Left ventricle myocardium superior (tissue), 1 donor: Measurements from ENCODE around the gene CRAT. TPM values are rescaled to one million over a fixed set of nuclear protein-coding genes. Genes with fewer than 3 reads are reported as not detected.
"Not testable (repeated sequence)": the region's sequence is repeated elsewhere in the genome, so short reads cannot be mapped to it uniquely, and the experiment has no call there.

Source experiments
- ATAC-seq: fragments of 200-7000 bp; cut with Tn5 transposase; one replicate; pipeline ENCODE4 v1.9.1; 2020; ENCODE audit warnings: mild to moderate bottlenecking, moderate library complexity
- DNase-seq: peaks from one replicate; pipeline ENCODE4 v3.0.0-alpha.2; 2020
- intact Hi-C: fragments of 100-400 bp; cut with micrococcal nuclease; formaldehyde crosslinking; loops from one replicate; pipeline ENCODE4 v1.11.0; 2022
- total RNA-seq: library from RNA; stranded (reverse); fragmentation: NEBNext Ultra II Directional; extraction: Animal tissue kit (Norgen Biotek cat#: 25700); gene quantifications from one replicate; pipeline ENCODE4 v1.2.1, GENCODE V29; 2021
- donor health status: DM: no; HTN: yes; CAD: no; lungs with severe emphysema.

The CRAT gene
- total RNA-seq, 1 donor from 2014 or later, result 94.6 TPM

DNA sequence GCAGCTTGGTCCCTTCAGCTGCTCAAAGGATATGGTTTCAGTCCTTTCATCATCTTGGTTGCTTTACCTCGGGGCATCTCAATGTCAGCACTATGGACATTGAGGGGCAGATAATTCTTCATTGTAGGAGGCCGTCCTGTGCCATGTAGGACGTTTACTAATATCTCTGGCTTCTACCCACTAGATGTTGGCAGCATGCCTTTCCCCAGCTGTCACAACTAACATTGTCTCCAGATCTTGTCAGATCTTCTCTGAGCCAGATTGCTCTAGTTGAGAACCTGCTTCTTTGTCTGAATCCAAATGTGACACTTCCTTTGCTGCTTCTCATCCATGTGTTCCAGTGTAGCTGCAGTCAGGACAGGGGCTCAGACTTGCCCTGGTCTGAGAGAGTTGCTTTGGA is 10.9 kb upstream of the CRAT start:
- intact Hi-C loops, result no loop called here
- no peak for DNase-seq
- ATAC-seq, result no peak

- intact Hi-C loops, result no loop called here
- ATAC-seq, result no peak
- DNase-seq, result no peak
Measured at GRCh38 chr9:129118799-129119198, 8.2 kb upstream of the CRAT start.

DNA sequence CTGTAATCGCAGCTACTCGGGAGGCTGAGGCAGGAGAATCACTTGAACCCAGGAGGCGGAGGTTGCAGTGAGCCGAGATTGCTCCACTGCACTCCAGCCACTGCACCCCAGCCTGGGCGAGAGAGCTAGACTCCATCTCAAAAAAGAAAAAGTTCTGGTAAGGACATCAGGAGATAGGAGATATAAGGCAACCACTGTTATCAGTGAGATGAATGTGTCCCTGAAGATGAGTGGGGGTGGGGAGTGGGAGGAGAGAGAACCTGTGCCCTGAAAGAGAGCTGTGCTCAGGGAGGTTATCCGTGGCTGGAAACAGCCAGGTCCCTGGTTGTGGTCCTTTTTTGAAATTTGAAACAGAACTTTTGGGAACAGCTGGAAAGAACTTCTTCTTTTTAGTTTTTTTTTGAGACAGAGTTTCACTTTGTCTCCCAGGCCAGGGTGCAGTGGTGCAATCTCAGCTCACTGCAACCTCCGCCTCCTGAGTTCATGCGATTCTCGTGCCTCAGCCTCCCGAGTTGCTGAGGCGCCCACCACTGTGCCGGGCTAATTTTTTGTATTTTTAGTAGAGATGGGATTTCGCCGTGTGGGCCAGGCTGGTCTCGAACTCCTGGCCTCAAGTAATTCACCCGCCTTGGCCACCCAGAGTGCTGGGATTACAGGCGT is 3.2 kb upstream of the CRAT start:
- DNase-seq (no peak), ATAC-seq (no peak)
- intact Hi-C loops, result no loop called here

DNA sequence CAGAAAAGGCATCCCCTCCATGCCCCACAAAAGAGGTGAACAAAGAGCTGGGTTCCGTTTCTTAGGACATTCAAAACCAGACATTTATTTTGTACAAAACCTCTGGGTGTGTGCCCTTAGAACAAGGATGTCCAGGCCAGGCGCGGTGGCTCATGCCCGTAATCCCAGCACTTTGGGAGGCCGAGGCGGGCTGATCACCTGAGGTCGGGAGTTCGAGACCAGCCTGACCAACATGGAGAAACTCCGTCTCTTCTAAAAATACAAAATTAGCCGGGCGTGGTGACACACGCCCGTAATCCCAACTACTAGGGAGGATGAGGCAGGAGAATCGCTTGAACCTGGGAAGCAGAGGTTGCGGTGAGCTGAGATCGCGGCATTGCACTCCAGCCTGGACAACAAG is 1.9 kb upstream of the CRAT start:
- DNase-seq, ATAC-seq, intact Hi-C loops: not testable (repeated sequence)

DNA sequence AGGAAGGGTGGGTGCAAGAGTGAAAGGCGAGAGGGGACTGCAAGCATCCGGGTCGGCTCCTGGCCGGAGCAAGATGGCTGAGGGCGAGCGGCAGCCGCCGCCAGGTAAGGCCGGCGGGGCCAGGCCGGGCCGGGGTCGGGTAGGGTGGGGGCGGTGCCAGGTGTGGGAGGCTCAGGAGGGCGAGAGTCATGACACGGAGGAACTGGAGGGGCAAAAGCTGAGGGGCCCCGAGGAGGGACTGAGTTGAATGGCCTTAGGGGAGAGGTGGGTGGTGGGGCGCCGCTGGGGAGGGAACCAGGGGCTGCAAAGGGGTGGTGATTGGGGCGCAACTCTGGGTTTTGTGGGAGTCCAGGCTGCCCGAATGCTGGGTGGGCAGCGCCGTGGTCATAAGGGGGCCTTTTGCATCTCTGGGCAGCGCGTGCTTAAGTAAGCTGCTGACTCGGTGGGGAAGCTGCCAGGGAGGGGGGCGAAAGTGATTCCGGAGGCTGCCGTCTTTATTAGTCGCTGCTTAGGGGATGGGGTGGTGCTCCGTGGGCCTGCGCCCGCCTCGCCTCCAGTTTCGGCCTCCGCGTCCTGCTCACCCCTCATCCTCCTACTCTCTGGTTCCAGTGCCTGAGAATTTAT is 1.0 kb upstream of the CRAT start:
- peak; percentile 8 for ATAC-seq
- intact Hi-C loops, result no loop called here
- DNase-seq, result peak; percentile 53

- intact Hi-C loops, result no loop called here
- DNase-seq (peak; percentile 39), ATAC-seq (peak; percentile 33)
Measured at GRCh38 chr9:129109952-129110739, 447 bp downstream of the CRAT start.

DNA sequence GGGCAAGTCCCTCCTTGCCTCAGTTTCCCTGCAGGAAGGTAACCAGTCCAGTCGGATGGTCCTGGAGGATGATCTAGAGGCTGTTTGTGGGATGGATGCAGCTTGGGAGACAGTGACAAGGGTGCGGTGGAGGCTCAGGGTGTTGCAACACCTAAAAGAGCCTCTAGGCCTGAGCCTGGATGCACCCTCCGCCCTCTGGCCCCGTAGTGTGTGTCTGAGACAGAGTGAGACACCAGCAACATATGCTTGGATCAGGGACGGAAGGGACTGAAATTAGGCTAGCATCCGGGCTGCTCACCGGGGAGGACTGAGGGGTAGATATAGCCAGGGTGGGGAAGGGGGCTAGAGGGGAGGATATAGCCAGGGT is 1.1 kb downstream of the CRAT start:
- DNase-seq, result peak; percentile 47
- intact Hi-C loops, result no loop called here
- ATAC-seq, result peak; percentile 0

GRCh38 chr9:129108805-129109536 is 1.6 kb downstream of the CRAT start:
- ATAC-seq, result no peak
- DNase-seq, result no peak
- intact Hi-C loops, result no loop called here

DNA sequence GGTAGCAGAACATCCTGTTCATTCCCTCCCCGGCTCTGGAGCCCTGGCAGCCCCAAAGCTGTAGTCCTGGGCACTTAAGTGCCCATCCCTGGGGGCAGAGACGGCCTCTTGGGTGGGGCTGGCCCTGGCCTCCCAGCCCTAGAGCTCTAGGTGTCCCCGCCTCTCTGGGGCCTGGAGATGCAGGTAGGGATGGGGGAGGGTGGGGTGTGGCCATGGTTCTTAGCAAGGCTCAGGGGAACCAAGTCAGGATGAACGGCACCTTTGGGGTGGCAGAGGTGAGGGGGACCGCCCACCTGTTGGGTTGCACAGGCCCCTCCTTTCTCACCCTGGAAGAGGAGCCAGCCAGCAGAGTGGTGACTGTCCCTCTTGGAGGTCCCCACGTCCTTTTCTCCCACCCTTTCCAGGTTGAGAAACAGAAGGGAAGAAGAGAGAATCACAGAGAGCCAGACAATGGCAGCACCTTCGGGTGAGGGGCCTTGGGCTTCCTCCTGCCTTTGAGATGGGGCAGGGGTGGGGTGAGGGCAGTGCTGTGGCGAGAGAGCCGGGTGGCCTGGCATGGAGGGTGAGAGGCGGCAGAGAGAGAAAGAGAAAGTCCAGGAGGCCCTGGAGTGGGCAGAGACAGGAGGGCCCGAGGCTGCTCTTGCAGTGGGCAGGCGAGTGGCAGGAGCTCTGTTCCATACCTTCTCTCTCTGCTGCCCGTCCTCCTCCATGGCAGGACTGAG is 2.3 kb downstream of the CRAT start:
- no peak for DNase-seq
- ATAC-seq, result no peak
- intact Hi-C loops, result no loop called here

DNA sequence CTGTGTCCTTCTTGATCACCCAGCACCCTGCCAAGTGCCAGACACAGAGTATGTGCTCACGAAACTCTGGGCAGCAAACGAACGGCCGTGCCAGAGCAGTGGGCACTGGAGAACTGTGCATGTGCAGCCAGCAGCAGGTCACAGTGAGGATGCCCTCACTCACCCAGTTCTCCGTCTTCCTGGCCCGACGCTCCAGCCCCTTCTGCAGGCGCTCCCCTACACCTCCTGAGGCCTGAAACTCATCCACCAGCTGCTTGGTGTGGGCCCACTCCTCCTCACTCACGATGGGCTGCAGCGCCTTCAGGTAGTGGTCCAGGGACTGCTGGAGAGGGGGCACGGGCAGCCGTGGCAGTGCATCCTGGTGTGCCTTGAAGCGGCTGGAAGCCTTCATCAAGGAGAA is 2.9 kb downstream of the CRAT start:
- intact Hi-C loops, result no loop called here

DNA sequence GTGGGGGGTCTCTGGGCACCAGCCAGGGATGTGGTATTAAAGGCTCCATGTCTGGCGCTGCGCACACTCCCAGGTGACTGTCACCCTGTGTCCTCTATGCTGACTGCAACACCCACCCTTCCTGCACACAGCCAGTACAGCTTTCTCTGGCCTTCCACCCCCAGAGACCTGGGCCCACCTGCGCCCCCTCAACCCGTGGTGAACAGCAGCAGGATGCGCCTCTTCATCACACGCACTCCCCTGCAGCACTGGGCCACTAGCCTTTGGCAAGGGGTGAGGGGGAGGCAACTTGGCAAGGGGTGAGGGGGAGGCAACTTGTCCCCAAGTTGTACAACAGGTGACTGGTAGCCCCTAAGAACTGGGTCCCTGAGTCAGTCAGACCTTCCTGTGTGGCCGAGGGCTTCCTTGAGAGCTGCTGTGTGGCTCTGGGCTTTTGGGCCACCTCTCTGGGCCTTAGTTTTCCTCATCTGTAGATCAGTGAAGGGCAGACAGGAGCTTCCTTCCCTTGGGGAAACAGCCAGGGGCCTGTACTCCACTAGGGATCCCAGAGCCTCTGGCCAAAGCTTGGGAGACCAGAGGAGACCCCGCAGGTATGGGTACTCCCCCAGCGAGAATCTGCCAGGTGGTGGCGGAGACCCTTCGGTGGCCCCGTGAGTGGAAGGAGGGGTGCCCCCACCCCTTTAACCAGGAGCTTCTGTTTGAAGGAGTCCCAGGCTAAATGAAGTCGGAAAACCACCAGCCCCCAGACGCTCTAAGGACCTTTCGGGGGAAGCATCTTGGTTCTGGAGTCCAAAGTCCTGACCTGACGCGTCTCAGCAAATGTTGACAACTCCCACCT is 4.5 kb downstream of the CRAT start:
- DNase-seq (no peak), ATAC-seq (no peak)
- intact Hi-C loops, result no loop called here

More for the DNA sequence above, 2.9 kb downstream of the CRAT start:
- ATAC-seq, result no peak
- DNase-seq, result no peak

GRCh38 chr9:129104051-129104450 is 6.5 kb downstream of the CRAT start:
- ATAC-seq, result no peak
- no peak for DNase-seq
- intact Hi-C loops, result no loop called here

DNA sequence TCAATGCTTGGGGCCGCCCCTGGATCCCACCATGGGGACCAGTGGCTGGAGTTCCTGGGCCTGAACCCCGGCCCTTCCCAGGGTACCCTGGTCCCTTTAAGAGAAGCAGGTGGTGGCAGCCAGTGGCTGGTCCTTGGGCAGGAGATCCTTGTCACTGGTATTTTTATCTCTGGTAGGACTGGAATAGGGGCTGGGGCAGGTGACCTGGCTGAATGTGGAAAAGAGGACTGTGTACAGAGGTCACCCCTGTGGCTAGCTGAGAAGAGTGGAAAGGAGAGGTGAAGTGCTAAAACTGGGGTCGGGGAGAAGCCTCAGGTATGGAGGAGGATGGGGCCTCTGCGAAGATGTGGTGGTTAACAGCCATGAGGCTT is 7.0 kb downstream of the CRAT start:
- intact Hi-C loops, result no loop called here
- ATAC-seq, result peak; percentile 23
- no peak for DNase-seq

DNA sequence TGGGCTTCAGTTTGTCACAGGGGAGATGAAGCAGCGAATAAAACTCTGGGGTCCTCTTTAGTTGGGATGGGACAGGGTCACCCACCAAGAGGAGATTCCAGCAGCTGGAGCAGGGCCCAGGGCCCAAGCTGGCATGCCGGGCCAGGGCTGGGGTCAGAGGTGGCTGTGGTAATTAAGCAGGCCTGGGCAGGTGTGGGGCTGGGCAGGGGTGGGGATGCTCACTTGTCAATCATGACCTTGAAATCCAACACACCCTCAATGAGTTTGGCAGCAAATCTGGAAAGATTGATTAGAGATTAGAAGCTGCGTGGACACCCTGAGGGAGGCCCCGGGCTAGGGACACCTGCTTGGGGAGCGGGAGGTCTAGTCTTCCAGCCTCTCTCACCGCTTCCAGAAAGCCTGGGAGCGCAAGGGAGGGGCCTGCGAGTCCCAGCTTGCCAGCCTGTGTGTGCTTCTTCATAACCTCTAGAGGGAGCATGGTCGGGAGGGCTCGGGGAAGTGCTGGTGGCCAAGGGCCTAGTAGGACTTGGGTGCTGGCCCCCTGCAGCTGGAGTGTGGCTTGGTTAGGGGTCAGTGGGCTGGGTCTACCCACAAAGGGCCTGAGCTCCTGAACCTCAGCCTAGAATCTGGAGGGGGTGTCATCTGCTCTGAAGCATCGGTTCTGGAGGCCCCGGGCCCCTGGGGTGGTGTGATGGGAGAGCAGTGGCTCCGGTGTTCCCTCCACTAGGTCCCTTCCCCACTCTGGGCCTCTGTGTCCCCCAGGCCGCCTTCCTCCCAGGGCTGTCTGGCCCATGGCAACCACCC is 7.6 kb downstream of the CRAT start:
- peak; percentile 59 for DNase-seq
- ATAC-seq, result peak; percentile 70
- intact Hi-C loops, result no loop called here

DNA sequence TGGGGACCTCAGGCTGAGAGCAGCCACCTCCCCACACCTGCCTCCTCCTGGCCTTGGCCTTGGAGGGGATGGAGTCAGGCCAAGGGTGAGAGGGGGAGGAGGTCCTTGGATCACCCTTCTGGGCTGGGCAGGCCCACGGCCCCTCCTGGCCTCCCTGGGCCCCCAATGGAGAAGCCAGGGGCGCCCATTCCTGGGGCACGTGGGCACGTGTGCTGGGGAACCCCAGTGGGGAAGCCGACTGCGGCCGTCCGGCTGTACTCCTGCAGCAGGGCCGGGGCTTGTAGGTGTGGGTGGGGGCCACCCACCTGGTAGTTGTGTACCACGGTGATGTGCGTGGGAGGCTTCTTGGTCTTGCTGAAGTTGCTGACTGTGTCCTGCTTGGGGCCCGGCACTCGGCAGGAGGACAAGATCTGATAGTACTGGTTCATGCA is 8.5 kb downstream of the CRAT start:
- ATAC-seq (peak; percentile 4), DNase-seq (no peak)
- intact Hi-C loops, result no loop called here

DNA sequence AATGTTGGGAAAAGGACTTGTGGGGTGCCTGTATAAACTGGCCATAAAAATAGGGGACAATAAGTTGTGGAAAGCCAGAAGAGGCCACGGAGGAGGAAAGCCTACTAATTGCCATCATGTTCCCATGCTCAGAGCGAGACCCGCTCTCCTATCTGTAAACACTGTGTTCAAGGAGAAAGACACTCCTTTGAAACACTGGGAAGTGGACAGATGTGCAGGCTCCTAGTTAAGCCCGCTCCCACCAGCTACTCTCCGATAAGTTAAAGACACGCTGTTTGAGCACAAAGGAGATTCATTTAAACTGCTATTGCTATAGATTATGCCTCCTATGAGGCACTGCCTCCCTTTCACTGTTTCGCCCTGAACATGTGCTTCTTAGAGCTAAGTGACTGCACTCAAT is 9.3 kb downstream of the CRAT start:
- ATAC-seq (no peak), DNase-seq (no peak)
- intact Hi-C loops, result no loop called here

DNA sequence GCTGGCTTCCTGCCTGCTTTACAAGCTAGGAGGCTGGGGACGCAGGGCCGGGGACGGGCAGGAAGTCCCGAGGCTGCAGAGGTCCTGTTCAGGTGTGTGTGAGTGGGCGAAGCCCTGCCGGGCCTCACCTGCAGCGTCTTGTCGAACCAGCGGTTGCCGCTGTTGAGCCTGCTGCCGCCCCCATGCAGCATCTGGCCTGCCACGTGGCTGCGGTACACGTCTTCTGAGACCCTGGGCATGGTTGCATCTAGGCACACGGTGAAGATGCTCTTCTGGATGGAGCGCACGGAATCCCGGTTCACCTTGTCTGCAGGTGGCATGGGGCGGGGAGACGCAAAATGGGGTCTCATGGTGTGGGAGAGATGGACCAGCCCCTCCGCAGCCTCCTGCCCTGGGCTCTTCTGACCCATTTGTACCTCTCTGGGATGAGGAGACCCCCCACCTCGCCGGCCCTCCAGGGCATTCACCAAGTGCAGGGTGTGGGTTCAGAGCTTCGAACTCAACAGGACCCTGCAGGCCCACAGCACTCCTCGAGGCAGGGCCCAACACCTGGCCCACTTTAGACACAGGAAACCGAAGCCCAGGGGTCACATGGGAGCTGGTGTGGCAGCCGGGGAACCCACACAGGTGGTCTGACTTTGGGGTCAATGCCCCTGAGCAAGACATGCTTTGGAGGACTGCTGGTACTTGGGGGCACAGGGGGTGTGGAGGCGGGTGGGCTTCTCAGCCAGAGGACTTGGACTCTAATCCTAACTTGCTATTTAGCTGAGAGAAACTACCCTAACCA is 10.0 kb downstream of the CRAT start:
- ATAC-seq (no peak), DNase-seq (no peak)
- intact Hi-C loops, result no loop called here
